ENCODE measurements around the gene TMEM179.

- TF ChIP-seq POLR2AphosphoS5 (IDR thresholded peaks at IDR 0.05; ENCODE audit: low read depth, low read length) (no peak), TAF1 (IDR thresholded peaks at IDR 0.05; ENCODE audit: borderline replicate concordance, insufficient read depth, low read length) (no peak), SIN3A (IDR thresholded peaks at IDR 0.05; ENCODE audit: borderline replicate concordance, insufficient read depth, low read length) (no peak), FOXP2 (optimal IDR thresholded peaks at IDR 0.05; ENCODE audit: borderline replicate concordance, extremely low read depth, extremely low read length, insufficient read depth) (no peak)
- TF ChIP-seq, protein P1, sequence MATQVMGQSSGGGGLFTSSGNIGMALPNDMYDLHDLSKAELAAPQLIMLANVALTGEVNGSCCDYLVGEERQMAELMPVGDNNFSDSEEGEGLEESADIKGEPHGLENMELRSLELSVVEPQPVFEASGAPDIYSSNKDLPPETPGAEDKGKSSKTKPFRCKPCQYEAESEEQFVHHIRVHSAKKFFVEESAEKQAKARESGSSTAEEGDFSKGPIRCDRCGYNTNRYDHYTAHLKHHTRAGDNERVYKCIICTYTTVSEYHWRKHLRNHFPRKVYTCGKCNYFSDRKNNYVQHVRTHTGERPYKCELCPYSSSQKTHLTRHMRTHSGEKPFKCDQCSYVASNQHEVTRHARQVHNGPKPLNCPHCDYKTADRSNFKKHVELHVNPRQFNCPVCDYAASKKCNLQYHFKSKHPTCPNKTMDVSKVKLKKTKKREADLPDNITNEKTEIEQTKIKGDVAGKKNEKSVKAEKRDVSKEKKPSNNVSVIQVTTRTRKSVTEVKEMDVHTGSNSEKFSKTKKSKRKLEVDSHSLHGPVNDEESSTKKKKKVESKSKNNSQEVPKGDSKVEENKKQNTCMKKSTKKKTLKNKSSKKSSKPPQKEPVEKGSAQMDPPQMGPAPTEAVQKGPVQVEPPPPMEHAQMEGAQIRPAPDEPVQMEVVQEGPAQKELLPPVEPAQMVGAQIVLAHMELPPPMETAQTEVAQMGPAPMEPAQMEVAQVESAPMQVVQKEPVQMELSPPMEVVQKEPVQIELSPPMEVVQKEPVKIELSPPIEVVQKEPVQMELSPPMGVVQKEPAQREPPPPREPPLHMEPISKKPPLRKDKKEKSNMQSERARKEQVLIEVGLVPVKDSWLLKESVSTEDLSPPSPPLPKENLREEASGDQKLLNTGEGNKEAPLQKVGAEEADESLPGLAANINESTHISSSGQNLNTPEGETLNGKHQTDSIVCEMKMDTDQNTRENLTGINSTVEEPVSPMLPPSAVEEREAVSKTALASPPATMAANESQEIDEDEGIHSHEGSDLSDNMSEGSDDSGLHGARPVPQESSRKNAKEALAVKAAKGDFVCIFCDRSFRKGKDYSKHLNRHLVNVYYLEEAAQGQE (IDR thresholded peaks at IDR 0.05; ENCODE audit: insufficient read depth in 1 of 2, low read depth in 2 of 2, low read length in 2 of 2), result no peak
Measured at GRCh38 chr14:104559028-104559803, 45.4 kb downstream of the TMEM179 start.
